ENCODE results near the gene ARL15. TPM values are rescaled to one million over a fixed set of nuclear protein-coding genes. Genes with fewer than 3 reads are reported as not detected.

The ARL15 gene
- total and polyA plus RNA-seq, 9 of the 15 experiments (the other 6 are each of a cell fraction or from before 2014, with no cell fraction given) = 18.5 to 80.4 (median 57.0) TPM

GRCh38 chr5:53878015-53878414 is 432.4 kb downstream of the ARL15 start:
- intact Hi-C loops (cut with micrococcal nuclease) (loop anchor here (10.0 kb wide), 1 partner anchor 337 kb away; no protein-coding TSS in a partner anchor), in situ Hi-C loops (cut with MboI) (no loop called here)
- H3K36me3 ChIP-seq (ENCODE audit: control insufficient read depth, insufficient read depth, low read length) = peaks cover 12% of the 10 kb centered on the region; the same call in 2 of the 3 replicates
- H3K9ac ChIP-seq (ENCODE audit: insufficient read depth in 1 of 2, low read depth in 2 of 2, low read length in 2 of 2) = no peak overlapping the region
- no peaks in the 10 kb centered on the region for H3K4me1 ChIP-seq (replicated peaks in 1 of 2; ENCODE audit: control insufficient read depth in 2 of 2, insufficient read depth in 2 of 2, low read length in 2 of 2)
- DNase-seq (ENCODE audit: extremely low read depth in 1 of 4, low spot score in 3 of 4) (no peak), ATAC-seq (no peak), FAIRE-seq (no peak)
- H3K4me2 ChIP-seq (ENCODE audit: insufficient read depth, low read length) = no peak overlapping the region
- H3K4me3 ChIP-seq = no peak overlapping the region
- ChIA-PET CTCF (ENCODE audit: low intra/inter-chr PET ratio) (no interaction called here), POLR2A (interaction anchor here (0.9 to 1.0 kb wide), 3 partner anchors 10 to 19 kb away, joined by 3 to 4 read pairs (median 3); no protein-coding TSS in a partner anchor)
- H4K20me1 ChIP-seq (replicated peaks; ENCODE audit: control insufficient read depth, insufficient read depth, low read length) = no peaks in the 10 kb centered on the region; the same call in 1 of the 2 replicates
- BruUV-seq (replicated peaks) = no TSS peak
- H3K79me2 ChIP-seq (ENCODE audit: control insufficient read depth, insufficient read depth, low read length) = no peaks in the 10 kb centered on the region
- TF ChIP-seq ZNF668 (CRISPR knock-in tag; IDR thresholded peaks at IDR 0.05) (no peak), NR2C1 (IDR thresholded peaks at IDR 0.05) (no peak), NR2C1 (tag; IDR thresholded peaks at IDR 0.05) (no peak), TEAD4 (IDR thresholded peaks at IDR 0.05; ENCODE audit: low read length) (no peak), TEAD4 (CRISPR knock-in tag; IDR thresholded peaks at IDR 0.05; ENCODE audit: borderline replicate concordance) (no peak), RFX7 (CRISPR knock-in tag; IDR thresholded peaks at IDR 0.05) (no peak), NFXL1 (CRISPR knock-in tag; IDR thresholded peaks at IDR 0.05) (no peak), U2AF2 (optimal IDR thresholded peaks at IDR 0.05; ENCODE audit: low read depth, low read length) (no peak), ARID4B (CRISPR knock-in tag; IDR thresholded peaks at IDR 0.05) (no peak), ZBTB1 (CRISPR knock-in tag; IDR thresholded peaks at IDR 0.05; ENCODE audit: borderline replicate concordance, low read depth) (no peak), KAT8 (IDR thresholded peaks at IDR 0.05; ENCODE audit: low read depth) (no peak), ZNF551 (CRISPR knock-in tag; IDR thresholded peaks at IDR 0.05) (no peak), CBX2 (IDR thresholded peaks at IDR 0.05; ENCODE audit: insufficient read depth, low read length, poor library complexity, severe bottlenecking) (no peak), ZNF354B (CRISPR knock-in tag; IDR thresholded peaks at IDR 0.05) (no peak), MCM2 (IDR thresholded peaks at IDR 0.05; ENCODE audit: low read depth) (no peak), ZNF717 (CRISPR knock-in tag; IDR thresholded peaks at IDR 0.05) (no peak), ZBTB2 (IDR thresholded peaks at IDR 0.05) (no peak), EGR1 (conservative IDR thresholded peaks at IDR 0.05) (no peak), ETV1 (tag; conservative IDR thresholded peaks at IDR 0.05; ENCODE audit: low read depth) (no peak), ZNF41 (CRISPR knock-in tag; conservative IDR thresholded peaks at IDR 0.05) (no peak), ZNF316 (IDR thresholded peaks at IDR 0.05) (no peak), GABPB2 (CRISPR knock-in tag; conservative IDR thresholded peaks at IDR 0.05) (no peak)
- no peaks in the 10 kb centered on the region for H3K9me1 ChIP-seq (ENCODE audit: control insufficient read depth, insufficient read depth, low read length)
- H3K9me3 ChIP-seq (replicated peaks; ENCODE audit: control insufficient read depth, insufficient read depth, low read depth, low read length) = no peaks in the 10 kb centered on the region
- H2AFZ ChIP-seq (ENCODE audit: low read depth, low read length) = no peak overlapping the region
- H3K27me3 ChIP-seq (ENCODE audit: control insufficient read depth in 2 of 2, insufficient read depth in 2 of 2, low read length in 2 of 2) = no peaks in the 10 kb centered on the region
- WGBS (ENCODE audit: insufficient coverage, low coverage, missing lambda C conversion rate) = 61% methylated on average over 2 of the region's 2 CpGs
- no peak overlapping the region for H3K27ac ChIP-seq (ENCODE audit: extremely low read depth, low read depth, low read length)

All from K562 (cell line).